SKM-1 (cell line): ENCODE data around the gene TAF3.
"Not testable (repeated sequence)": the region's sequence is repeated elsewhere in the genome, so short reads cannot be mapped to it uniquely, and the experiment has no call there.

Experiments used
- DNase-seq: peaks from one replicate; lab custom pipeline; 2025; ENCODE audit not compliant: unreplicated experiment; lab: John Stamatoyannopoulos, UW

TAF3 gene

GRCh38 chr10:7818295-7819120 lies at the start of gene TAF3:
Gene TAF3, plus strand, starts transcription at chr10:7818505. Its CDS starts 205 bp downstream, at chr10:7818710.
- peak; percentile 14 for DNase-seq

GRCh38 chr10:7773845-7774801 lies 44.2 kb upstream of the TAF3 start:
- no peak for DNase-seq

- DNase-seq: no peak
Measured at GRCh38 chr10:7776777-7777176, 41.5 kb upstream of the TAF3 start.

DNA sequence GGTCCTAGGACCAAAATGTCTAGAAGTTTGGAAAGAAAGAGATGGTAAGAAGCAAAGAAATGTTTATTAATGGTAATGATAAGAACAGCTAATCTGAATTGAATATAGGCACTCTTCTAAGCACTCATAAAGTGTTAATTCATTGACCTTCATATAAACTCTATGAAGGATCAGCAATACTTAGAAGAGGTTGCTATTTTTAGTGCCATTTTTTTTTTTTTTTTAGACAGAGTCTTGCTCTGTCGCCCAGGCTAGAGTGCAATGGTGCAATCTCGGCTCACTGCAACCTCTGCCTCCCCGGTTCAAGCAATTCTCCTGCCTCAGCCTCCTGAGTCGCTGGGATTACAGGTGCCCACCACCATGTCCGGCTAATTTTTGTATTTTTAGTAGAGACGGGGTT lies 36.1 kb upstream of the TAF3 start:
- not testable (repeated sequence) for DNase-seq

DNA sequence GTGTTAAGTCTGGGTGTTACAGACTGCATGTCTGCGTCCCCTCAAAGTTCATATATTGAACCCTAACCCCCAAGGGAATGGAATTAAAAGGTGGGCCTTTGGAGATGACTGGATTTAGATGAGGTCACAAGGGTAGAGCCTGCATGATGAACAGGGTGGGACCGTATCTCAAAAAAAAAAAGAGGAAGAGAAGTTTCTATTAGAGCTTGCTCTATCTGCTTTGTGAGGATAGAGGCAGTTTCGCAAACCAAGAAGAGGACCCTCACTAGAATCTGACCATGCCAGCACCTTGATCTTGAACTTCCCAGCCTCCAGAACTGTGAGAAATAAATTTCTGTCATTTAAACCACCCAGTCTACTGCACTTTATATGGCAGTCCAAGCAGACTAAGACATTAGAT lies 31.9 kb upstream of the TAF3 start:
- DNase-seq: no peak

- DNase-seq: no peak
Measured at GRCh38 chr10:7787150-7787856, 31.0 kb upstream of the TAF3 start.

DNA sequence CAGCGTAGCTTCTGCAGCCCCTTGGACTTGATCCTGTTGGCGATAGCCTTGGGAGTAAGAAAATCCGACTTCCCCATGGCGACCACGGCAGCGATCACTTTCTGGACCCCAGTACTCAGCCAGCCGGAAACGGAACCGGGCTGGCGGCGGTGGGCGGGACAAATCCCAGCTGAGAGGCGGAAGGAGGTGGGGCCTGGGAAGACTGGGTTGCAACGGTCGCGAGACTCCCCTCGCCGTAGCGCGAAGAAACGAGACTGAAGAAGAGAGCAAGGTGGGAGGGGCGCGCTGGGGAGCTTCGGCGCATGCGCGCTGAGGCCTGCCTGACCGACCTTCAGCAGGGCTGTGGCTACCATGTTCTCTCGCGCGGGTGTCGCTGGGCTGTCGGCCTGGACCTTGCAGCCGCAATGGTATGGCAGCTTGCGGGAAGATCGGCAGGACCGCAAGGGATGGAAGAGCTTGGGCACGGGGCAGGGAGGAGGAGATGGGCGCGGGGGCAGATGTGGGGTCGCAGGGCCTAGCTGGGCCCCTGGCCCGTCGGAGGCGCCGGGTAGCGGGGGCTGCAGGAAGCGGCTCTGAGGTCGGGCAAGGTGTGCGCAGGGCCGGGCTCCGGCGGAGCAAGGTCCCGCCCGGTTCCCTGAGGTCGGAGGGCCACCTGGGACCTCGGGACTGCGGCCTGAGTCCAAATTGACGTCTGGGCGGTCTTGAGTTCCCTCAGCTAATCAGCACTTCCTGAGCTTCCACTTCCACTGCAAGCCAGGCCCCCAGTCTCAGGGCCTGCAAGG lies 30.3 kb upstream of the TAF3 start, which contains the start of the genes ATP5F1C and KIN:
Gene ATP5F1C (plus strand): TSS at position 321 of the 782 bp plus-strand sequence. CDS start 31 bp downstream, at position 352.
Gene KIN (minus strand): TSS at position 137 of the 782 bp plus-strand sequence. CDS start 60 bp downstream, at position 77.
- peak; percentile 74 for DNase-seq

DNA sequence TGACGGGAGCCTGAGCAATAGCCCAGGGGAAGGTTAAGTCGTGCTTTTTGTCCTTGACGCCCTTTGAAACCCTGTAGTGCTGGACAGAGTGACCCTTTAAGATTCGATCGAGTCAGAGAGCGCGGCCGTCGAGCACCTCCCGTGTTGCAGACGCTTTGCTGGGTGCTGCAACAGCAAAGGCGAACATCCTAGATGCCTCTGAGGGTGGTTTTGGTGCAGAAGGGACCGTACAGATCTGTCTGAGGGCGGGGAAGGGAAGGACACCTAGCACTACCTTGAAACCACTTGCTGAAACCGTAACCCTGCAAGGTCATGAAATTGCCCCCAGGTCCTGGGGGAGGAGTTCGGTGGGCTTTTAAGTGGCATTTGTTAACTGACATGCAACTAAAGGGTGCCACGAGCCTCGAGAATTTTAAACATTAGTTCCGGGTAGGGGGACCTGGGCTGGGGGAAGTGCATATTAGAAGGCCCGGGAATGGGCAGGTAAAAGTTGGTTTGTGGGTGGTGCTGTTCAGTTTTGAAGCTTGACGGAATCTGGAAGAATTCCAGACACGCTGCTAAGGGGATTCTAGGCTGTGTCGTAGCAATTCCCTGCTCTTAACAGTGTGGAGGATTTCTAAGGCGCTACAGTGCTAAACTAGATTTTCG lies 29.5 kb upstream of the TAF3 start:
- DNase-seq: no peak

- no peak for DNase-seq
Measured at GRCh38 chr10:7789390-7789789, 28.9 kb upstream of the TAF3 start.

DNA sequence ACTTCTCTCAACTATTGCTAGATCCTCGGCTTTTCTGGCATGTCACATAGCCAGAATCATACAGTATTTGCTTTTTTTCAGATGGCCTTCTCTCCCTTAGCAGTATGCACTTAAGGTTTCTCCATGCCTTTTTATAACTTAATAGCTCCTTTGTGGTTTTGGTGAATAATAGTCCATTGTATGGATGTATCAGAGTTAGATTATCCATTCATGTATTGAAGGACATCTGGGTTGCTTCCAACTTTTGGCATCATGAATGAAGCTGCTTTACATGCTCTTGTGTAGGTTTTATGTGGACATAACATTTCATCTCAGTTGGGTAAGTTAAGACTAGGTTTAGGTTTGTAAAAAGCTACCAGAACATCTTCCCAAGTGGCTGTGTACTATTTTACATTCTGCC lies 25.8 kb upstream of the TAF3 start:
- no peak for DNase-seq

DNA sequence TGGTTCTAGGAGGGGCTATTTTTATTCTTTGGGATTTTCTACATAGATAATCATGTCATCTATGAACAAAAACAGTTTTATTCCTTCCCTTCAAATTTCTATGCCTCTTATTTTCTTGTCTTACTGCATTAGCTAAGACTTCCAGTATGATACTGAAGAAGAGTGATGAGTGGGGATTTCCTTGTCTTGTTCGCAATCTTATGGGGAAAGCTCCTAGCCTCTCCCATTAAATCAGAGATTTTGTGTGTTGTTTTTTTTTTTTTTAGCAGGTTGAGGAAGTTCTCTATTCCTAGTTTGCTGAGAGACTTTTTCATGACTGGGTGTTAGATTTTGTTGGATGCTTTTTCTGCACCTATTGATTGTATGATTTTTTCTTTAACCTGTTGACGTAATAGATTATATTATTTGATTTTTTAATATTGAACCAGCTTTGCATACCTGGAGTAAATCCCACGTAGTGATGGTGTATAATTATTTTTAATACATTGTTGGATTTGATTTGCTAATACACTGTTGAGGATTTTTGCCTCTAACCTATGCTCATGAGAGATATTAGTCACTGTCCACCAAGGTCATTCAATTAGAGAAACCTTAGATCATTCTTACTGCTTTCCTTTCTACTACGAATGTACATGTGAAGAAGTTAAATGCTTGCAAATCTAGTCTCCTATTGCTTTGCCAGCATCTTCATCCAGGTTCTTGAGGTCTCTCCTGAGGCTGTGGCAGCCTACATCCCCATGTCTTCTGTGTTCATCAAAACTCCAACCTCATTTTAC lies 23.9 kb upstream of the TAF3 start:
- no peak for DNase-seq

- DNase-seq: no peak
Measured at GRCh38 chr10:7795605-7796004, 22.7 kb upstream of the TAF3 start.

DNA sequence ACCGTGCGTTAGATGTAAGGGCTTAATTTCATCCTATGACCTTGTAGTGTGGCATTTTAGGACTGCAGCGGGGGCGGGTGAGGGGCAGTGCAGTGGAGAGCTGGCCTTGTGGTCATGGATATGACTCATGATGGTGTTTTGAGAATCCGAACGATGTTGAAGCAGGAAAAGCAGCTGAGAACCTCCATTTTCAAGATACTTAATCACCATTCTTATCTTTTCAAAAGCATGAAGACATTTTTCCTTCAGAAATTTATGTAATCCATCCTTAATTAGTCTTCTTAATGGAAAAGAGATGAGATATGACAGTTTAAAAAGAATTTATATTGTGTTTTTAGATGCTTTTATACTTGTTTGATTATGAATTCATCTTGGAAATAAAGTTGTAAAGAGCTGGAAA lies 20.7 kb upstream of the TAF3 start:
- DNase-seq: no peak

DNA sequence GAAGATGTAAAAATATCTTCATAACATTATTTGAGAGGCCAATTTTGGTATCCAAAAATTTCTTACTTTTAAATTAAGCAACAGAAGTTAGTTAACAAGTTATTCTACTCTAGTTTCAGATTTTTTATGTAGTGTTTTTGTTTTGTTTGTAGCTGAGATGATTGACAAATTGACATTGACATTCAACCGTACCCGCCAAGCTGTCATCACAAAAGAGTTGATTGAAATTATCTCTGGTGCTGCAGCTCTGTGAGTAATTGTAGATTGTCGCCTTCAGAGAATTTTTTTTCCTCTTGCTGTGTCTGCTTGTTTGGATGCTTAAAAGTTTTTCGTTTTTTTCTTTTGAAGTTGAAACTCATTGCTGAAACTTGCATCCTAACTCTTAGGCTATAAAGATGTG lies 15.7 kb upstream of the TAF3 start:
- no peak for DNase-seq

DNA sequence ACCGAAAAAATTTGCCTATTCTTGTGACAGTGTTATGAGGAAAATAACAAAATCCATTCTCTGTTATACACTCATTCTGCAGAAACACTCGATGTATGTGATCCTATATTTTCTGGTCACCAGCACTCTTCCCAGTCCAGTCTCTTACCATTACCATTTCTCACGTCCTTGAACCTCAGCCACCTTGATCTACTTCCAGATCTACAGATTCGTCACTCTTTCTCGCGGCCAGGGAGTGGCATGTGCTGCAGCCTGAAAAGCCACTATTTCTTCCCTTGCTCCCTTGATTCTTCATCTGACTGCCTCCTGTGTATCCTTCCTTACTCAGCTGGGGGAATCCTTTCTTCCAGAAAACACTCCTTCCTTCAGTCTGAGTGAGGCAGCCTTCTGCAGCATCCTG lies 14.1 kb upstream of the TAF3 start:
- no peak for DNase-seq

DNA sequence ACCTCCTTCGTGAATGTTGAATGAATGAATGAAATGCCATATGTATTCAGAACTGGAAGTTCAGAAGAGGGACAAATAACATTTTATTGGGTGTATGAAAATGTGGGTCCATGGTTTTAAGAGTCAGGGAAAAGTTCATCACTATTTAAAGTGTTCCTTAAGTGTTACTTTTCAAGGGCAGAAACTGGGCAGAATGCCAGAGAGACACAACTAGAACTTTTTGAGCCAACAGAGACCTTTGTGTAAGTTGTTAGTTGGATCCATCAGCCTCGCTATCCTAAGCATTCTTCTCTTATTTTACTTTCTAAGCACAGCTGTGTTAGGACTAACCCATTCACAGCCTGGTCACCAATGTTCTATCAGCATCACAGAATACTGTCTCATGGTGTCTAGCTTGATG lies 13.6 kb upstream of the TAF3 start:
- DNase-seq: no peak

- DNase-seq: no peak
Measured at GRCh38 chr10:7808686-7809267, 9.5 kb upstream of the TAF3 start.

DNA sequence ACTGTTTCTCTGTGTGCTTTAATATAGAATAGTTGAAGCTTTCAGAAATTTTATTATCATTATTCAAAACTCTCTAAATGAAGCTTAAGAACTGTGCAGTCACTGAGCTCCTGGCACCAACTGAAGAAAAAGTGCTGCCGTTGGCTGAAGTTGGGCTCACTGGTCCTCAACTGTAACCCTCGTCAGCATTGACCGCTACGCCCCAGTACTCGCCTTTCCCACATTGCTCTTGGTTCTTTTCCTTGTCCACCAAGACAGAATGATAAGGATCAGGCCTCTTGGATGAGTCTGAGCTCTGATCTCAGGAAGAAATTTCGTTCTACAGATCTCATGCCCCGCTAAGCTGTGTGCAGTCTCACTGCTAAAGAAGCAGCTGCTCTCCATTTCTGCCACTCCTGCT lies 7.9 kb upstream of the TAF3 start:
- no peak for DNase-seq

- no peak for DNase-seq
Measured at GRCh38 chr10:7811000-7811399, 7.3 kb upstream of the TAF3 start.
